Astrocyte of the spinal cord (primary cell): ENCODE results near the gene MCFD2.
A peak's percentile ranks its signal among the peaks of the same experiment; 100 is the strongest.

Experiments used
- DNase-seq: peaks from one replicate; pipeline ENCODE4 v3.0.0; 2011; ENCODE audit warnings: low read depth, low spot score
- H3K4me3 ChIP-seq: 2 replicates; pipeline ENCODE4 v1.5.1; 2011; ENCODE audit warnings: low read depth, mild to moderate bottlenecking, low read length, moderate library complexity
- in situ Hi-C: cut with HindIII; loops from 2 replicates; pipeline ENCODE4 v1.10.0; 2017; ENCODE audit warnings: low sequenced_read_pairs
- TF ChIP-seq, protein P1 (sequence below): IDR thresholded peaks from 2 replicates; pipeline ENCODE4 v1.5.1; 2012; ENCODE audit warnings: low read depth, mild to moderate bottlenecking, low read length, inconsistent platforms

Gene MCFD2

DNA sequence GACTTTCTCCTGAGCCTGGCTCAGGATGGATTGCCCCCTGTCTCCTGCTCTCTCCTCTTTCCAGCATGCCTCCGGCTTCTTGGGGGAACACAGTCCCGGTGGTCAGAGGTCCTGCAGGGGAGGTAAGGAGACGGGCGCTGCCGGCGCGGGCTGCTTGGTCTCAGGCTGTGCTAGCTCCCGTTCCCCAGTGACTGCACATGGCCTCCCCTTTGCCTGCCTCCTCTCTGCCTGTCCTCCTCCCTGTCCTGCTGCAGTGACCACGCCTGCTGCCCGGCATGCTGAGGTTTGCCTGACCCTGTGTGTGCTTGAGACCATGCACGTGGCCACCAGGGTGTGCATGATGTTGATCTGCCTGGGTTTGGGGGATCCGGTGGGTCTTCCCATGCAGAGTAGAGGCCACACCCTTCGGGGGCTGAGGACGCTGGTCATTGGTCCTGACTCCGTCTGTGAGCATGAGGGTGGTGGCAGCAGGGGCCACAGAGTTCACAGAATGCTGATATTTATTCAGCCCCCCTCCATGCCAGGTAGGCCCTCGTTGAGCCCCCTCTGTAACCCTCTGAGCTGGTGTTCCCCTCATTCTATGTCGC, 42.9 kb upstream of the MCFD2 start:
- DNase-seq: no peak
- in situ Hi-C loops: no loop called here
- TF ChIP-seq, protein P1, sequence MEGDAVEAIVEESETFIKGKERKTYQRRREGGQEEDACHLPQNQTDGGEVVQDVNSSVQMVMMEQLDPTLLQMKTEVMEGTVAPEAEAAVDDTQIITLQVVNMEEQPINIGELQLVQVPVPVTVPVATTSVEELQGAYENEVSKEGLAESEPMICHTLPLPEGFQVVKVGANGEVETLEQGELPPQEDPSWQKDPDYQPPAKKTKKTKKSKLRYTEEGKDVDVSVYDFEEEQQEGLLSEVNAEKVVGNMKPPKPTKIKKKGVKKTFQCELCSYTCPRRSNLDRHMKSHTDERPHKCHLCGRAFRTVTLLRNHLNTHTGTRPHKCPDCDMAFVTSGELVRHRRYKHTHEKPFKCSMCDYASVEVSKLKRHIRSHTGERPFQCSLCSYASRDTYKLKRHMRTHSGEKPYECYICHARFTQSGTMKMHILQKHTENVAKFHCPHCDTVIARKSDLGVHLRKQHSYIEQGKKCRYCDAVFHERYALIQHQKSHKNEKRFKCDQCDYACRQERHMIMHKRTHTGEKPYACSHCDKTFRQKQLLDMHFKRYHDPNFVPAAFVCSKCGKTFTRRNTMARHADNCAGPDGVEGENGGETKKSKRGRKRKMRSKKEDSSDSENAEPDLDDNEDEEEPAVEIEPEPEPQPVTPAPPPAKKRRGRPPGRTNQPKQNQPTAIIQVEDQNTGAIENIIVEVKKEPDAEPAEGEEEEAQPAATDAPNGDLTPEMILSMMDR: no peak
- no peak overlapping the region for H3K4me3 ChIP-seq

DNA sequence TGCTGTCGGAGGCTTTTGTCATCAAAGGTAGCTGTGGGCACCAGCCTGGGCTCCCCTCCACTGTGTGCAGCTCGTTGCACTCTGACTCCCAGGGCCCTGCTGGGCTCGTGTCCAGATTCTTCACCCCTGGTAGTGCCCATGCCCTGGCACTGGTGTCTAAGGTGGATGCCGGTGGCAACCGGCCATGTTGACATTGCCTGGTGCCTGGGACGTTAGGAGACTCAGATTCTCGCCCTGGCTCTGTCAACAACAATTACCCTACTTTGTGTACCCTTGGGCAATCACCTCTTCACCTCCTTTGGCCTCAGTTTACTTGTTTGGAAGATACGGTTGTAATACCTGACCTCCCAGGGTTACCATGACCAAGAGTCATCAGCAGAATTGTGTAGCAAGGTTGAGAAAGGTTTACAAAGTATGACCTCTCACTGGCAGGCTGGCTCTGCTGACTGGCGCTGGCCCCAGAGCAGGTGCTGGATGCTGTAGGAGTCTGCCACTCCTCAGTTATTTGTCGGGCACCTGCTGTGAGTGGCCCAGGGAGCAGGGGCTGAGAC, 41.5 kb upstream of the MCFD2 start:
- TF ChIP-seq, protein P1: no peak
- DNase-seq: no peak
- in situ Hi-C loops: no loop called here
- no peak overlapping the region for H3K4me3 ChIP-seq

DNA sequence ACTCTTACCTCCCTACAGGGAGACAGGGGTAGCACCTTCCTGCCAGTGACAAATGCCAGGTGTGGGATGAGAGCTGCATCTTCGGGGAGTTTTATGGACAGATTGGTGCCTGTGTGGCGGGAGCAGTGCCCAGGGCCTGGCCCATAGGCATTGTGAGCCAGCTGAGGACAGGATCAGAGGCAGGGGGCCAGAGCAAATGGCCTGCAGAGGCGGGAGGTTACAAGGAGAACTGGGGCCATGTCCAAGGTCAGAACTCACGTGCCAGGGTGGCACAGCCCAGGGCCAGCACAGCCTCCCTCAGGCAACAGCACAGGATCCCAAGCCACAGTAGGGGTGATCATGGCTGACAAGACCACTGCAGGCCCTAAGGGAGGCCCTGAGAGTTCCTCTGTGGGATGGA, 40.2 kb upstream of the MCFD2 start:
- no peak for DNase-seq
- in situ Hi-C loops: no loop called here
- H3K4me3 ChIP-seq: no peak overlapping the region
- TF ChIP-seq, protein P1: no peak

DNA sequence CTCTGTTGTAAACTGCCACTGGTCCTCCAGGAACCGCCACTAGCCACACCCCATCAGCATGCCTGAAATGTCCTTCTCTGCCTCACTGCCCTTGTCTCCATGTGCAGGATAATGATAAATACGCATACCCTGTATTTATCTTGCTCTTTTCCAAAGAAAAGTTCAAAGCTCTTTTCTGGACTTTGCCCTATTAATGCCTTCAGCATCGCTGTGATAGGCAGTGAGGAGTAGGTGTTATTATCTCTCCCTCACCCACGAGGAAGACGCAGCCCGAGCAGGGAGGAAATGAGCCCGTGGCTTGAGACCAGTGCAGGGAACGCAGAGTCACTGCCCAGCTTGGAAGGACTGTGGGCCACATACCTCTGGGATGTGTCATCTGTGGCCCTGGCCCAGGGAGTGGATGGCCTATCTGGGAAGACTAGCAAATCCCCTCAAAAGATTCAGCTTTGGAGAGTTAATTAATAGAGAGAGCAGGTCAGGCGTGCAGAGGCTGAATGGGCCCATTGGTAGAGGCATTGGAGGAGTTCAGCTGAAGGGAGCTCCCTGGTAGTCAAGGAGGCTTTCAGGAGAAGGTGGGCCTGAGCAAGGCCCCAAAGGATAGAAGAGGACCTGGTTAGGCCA, 39.5 kb upstream of the MCFD2 start:
- DNase-seq: peak; percentile 90
- in situ Hi-C loops: no loop called here
- TF ChIP-seq, protein P1: no peak
- H3K4me3 ChIP-seq: no peak overlapping the region

DNA sequence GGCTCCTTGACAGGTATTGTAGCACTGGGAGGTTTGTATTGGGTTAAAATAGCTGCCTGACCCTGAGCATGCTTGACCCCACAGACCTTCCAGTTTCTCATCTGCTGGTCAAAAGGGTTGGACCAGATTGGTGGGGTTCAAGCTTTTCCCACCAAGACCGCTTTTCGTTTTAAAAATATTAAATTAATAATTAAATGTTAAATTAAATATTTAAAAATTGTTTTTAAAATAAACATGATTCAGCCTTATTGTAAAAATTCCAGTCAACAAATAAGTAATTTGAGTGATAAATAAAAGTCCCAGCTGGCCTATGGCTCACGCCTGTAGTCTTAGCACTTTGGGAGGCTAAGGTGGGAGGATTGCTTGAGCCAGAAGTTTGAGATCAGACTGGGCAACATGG, 36.6 kb upstream of the MCFD2 start:
- in situ Hi-C loops: no loop called here
- no peak for DNase-seq
- H3K4me3 ChIP-seq: no peak overlapping the region
- TF ChIP-seq, protein P1: no peak

DNA sequence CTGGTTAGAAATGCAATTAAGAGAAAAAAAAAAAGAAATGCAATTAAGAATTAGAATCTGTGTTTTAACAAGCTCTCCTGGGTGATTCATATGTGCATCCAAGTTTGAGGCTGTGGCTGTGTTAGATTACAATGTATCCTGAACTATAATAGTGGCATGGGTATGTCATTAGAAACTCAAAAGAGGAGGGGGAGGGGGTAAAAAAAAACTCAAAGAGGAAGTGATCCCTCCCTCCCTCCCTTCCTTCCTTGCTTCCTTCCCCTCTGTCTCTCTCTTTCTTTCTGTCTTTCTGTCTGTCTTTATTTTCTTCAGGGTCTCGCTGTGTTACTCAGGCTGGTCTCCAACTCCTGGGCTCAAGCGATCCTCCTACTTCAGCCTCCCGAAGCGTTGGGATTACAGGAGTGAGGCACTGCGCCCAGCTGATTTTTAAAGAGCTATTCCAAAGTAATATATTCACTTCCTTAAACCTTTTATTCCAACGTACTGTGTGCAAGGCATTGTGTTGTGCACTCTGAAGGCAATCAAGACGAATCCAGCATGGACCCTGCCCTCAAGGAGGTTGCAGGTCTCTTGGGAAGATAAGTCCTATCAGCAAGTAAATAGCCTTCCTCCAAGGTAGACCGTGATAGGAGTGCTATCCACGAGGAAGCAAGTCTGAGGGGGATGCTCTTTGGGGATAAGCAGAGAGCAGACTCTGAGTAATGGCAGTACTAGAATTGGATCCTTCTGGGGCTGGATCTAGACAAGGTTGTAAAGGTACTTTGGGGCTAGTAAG, 35.9 kb upstream of the MCFD2 start:
- no peak for DNase-seq
- no peak overlapping the region for H3K4me3 ChIP-seq
- in situ Hi-C loops: no loop called here
- TF ChIP-seq, protein P1: no peak
